WERI-Rb-1 (cell line): ENCODE data around the gene BRSK1.

Experiments
- DNase-seq: peaks from one replicate; pipeline ENCODE4 v3.0.0-alpha.2; 2020
- H3K27ac ChIP-seq: fragments of 250-450 bp; sonication (Bioruptor Pico); 2 replicates; pipeline ENCODE4 v1.5.1; 2020; ENCODE audit warnings: mild to moderate bottlenecking, moderate library complexity
- H3K27me3 ChIP-seq: fragments of 250-450 bp; sonication (Bioruptor Pico); 2 replicates; pipeline ENCODE4 v1.5.1; 2021; ENCODE audit warnings: mild to moderate bottlenecking, low read depth, moderate library complexity; ENCODE audit not compliant: insufficient read depth, severe bottlenecking
- H3K36me3 ChIP-seq: fragments of 250-450 bp; sonication (Bioruptor Pico); 2 replicates; pipeline ENCODE4 v1.5.1; 2020; ENCODE audit warnings: mild to moderate bottlenecking, moderate library complexity
- H3K4me3 ChIP-seq: 2 replicates; pipeline ENCODE4 v1.5.1; 2011; ENCODE audit warnings: low read depth, mild to moderate bottlenecking, control low read depth, low read length
- H3K9me3 ChIP-seq: fragments of 250-450 bp; sonication (Bioruptor Pico); 2 replicates; pipeline ENCODE4 v1.5.1; 2021; ENCODE audit warnings: mild to moderate bottlenecking, moderate library complexity; ENCODE audit not compliant: severe bottlenecking
- TF ChIP-seq, protein P1 (sequence below): IDR thresholded peaks from 2 replicates; pipeline ENCODE4 v1.5.1; 2011; ENCODE audit warnings: low read depth, mild to moderate bottlenecking, control low read depth, inconsistent platforms, low read length

The BRSK1 gene

DNA sequence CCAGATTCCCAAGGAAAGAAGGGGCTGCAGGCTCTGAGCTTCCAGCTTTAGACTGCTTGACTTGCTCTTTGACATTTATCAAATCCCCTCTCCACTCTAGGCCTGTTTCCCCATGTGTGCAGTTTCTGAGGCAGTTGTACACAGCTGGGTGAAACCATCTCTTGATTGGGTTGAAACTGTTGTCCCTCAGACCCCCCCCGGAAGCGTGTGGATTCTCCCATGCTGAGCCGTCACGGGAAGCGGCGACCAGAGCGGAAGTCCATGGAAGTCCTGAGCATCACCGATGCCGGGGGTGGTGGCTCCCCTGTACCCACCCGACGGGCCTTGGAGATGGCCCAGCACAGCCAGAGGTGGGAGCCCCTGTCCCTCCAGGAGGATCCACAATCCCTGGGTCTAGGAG lies 19.7 kb downstream of the BRSK1 start:
- no peak overlapping the region for H3K4me3 ChIP-seq
- TF ChIP-seq, protein P1, sequence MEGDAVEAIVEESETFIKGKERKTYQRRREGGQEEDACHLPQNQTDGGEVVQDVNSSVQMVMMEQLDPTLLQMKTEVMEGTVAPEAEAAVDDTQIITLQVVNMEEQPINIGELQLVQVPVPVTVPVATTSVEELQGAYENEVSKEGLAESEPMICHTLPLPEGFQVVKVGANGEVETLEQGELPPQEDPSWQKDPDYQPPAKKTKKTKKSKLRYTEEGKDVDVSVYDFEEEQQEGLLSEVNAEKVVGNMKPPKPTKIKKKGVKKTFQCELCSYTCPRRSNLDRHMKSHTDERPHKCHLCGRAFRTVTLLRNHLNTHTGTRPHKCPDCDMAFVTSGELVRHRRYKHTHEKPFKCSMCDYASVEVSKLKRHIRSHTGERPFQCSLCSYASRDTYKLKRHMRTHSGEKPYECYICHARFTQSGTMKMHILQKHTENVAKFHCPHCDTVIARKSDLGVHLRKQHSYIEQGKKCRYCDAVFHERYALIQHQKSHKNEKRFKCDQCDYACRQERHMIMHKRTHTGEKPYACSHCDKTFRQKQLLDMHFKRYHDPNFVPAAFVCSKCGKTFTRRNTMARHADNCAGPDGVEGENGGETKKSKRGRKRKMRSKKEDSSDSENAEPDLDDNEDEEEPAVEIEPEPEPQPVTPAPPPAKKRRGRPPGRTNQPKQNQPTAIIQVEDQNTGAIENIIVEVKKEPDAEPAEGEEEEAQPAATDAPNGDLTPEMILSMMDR = no peak
- H3K36me3 ChIP-seq = peaks cover 58% of the 10 kb centered on the region
- no peaks in the 10 kb centered on the region for H3K27me3 ChIP-seq
- no peak for DNase-seq
- no peak overlapping the region for H3K27ac ChIP-seq
- no peaks in the 10 kb centered on the region for H3K9me3 ChIP-seq

DNA sequence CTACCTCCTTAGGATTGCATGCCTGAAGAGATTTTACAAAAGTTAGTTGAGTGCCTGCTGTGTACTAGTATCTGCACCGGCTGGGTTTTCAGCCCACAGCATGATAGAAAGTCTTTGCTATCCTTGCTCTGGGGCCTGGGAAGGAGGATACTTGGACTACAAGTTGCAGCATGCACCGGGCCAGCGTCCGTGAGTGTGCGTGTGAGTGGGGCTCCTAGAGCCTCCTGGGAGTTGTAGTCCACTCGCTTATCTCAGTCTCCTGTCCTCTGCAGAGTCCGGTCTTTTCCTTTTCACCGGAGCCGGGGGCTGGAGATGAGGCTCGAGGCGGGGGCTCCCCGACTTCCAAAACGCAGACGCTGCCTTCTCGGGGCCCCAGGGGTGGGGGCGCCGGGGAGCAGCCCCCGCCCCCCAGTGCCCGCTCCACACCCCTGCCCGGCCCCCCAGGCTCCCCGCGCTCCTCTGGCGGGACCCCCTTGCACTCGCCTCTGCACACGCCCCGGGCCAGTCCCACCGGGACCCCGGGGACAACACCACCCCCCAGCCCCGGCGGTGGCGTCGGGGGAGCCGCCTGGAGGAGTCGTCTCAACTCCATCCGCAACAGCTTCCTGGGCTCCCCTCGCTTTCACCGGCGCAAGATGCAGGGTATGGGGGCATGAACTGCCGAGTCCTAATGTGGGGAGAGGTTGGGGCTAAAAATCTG lies 20.6 kb downstream of the BRSK1 start:
- TF ChIP-seq, protein P1 = no peak
- no peak overlapping the region; the same call in 1 of the 2 replicates for H3K27ac ChIP-seq
- H3K9me3 ChIP-seq = no peaks in the 10 kb centered on the region
- no peaks in the 10 kb centered on the region for H3K27me3 ChIP-seq
- DNase-seq = peak; percentile 67
- H3K4me3 ChIP-seq = no peak overlapping the region
- peaks cover 57% of the 10 kb centered on the region for H3K36me3 ChIP-seq

DNA sequence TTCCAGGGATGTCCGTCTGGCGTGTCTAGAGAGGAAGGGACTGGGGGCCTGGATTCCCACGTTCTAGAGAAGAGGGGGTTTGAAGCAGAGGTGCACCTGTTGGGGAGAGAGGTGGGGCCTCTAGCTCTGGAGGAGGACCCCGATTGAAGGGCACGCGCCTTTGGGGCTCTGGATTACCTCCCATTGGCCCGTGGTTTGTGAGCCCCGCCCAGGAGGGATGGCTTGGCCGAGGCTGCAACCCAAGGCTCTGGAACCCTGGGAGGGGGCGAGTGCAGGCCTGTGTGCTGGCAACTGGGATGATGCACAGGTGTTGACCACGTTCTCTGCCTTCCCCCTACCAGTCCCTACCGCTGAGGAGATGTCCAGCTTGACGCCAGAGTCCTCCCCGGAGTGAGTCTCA lies 21.2 kb downstream of the BRSK1 start:
- TF ChIP-seq, protein P1 = no peak
- no peak for DNase-seq
- Histone ChIP-seq H3K9me3 (no peaks in the 10 kb centered on the region), H3K4me3 (no peak overlapping the region), H3K27me3 (no peaks in the 10 kb centered on the region), H3K36me3 (peaks cover 63% of the 10 kb centered on the region), H3K27ac (no peak overlapping the region)

DNA sequence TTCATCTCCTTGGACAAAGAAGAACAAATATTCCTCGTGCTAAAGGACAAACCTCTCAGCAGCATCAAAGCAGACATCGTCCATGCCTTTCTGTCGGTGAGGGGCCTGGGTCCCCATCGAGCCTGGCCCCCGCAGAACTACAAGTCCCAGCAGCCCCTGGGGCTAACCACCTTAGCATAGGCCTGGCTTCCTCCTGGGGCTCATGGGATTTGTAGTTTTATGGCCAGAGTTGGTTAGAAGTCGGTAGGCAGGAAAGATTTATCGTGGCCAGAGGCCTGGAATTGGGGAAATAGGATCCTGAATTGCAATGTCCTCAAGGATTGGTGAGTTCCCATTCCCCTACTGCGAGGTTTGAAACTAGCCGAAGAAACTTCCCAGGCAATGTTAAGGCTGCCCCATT lies 21.7 kb downstream of the BRSK1 start:
- Histone ChIP-seq H3K9me3 (no peaks in the 10 kb centered on the region), H3K36me3 (peaks cover 63% of the 10 kb centered on the region), H3K4me3 (no peak overlapping the region), H3K27me3 (no peaks in the 10 kb centered on the region), H3K27ac (no peak overlapping the region)
- TF ChIP-seq, protein P1 = no peak
- peak; percentile 60 for DNase-seq

DNA sequence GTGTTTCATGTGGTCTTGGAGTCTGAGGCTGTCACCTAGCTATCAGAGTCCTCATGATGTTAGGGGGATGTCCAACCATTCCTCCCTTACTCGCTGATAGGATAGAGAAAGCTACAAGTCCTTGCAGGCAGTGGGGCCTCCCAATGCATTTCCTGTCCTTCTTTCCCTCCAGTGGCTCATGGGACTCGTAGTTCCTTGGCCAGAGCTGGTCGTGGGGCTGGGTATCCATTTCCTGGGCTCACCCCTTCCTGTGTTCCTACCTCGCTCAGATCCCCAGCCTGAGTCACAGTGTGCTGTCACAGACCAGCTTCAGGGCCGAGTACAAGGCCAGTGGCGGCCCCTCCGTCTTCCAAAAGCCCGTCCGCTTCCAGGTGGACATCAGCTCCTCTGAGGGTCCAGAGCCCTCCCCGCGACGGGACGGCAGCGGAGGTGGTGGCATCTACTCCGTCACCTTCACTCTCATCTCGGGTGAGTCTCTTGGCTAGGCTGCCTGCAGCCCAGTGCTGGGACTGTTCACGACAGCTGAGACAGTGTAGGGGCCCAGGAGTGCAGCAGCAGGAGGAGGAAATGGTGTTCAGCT lies 22.3 kb downstream of the BRSK1 start:
- DNase-seq = no peak
- TF ChIP-seq, protein P1 = no peak
- Histone ChIP-seq H3K4me3 (no peak overlapping the region), H3K9me3 (no peaks in the 10 kb centered on the region), H3K27ac (no peak overlapping the region), H3K36me3 (peaks cover 61% of the 10 kb centered on the region), H3K27me3 (no peaks in the 10 kb centered on the region)

DNA sequence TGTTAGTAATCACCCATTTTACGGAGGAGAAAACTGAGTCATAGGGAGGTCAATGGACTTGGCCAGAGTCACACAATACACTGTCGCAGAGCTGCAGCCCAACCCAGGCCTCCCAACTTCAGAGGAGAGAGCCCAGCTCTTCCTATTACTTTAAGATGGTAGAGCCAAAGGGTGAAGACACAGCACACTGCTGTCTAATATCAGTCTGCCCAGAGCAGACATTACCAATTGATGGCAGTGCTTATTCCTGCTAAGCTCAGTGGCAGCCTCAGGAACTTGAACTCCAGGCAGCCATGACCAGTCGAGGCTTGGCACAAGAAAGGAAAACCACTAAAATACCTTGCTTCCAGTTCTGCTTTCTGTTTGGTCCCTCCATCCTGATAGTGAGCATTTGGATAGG lies 22.9 kb downstream of the BRSK1 start:
- H3K27me3 ChIP-seq = no peaks in the 10 kb centered on the region
- TF ChIP-seq, protein P1 = no peak
- no peak overlapping the region for H3K4me3 ChIP-seq
- no peak for DNase-seq
- no peak overlapping the region for H3K27ac ChIP-seq
- no peaks in the 10 kb centered on the region for H3K9me3 ChIP-seq
- peaks cover 56% of the 10 kb centered on the region for H3K36me3 ChIP-seq
